Measurements from ENCODE around the gene ANAPC15. TPM values are rescaled to one million over a fixed set of nuclear protein-coding genes. Genes with fewer than 3 reads are reported as not detected.
A peak's percentile ranks its signal among the peaks of the same experiment; 100 is the strongest.

The ANAPC15 gene
- total and polyA plus RNA-seq, 9 of the 15 experiments (the other 6 are each of a cell fraction or from before 2014, with no cell fraction given): 53.0 to 254 (median 75.7) TPM

GRCh38 chr11:72080326-72081183 lies 31.9 kb downstream of the ANAPC15 start, which contains the start of the genes LRRC51 and NUMA1 (continued):
- TF ChIP-seq MEIS2 (IDR thresholded peaks at IDR 0.05; ENCODE audit: partially characterized antibody): peak; percentile 58
- no peak for TF ChIP-seq WHSC1 (IDR thresholded peaks at IDR 0.05; ENCODE audit: low read length)
- no peak for TF ChIP-seq STAT5B (CRISPR knock-in tag; IDR thresholded peaks at IDR 0.05)
- TF ChIP-seq MYC (IDR thresholded peaks at IDR 0.05; ENCODE audit: low read depth, low read length): peak; percentile 73
- TF ChIP-seq MYC (CRISPR knock-in tag; IDR thresholded peaks at IDR 0.05; ENCODE audit: borderline replicate concordance, low read depth): no peak
- peak; percentile 98 for TF ChIP-seq ELF1 (tag; IDR thresholded peaks at IDR 0.05)
- no peak for TF ChIP-seq RHOXF2B (CRISPR knock-in tag; conservative IDR thresholded peaks at IDR 0.05)
- TF ChIP-seq, protein P1, sequence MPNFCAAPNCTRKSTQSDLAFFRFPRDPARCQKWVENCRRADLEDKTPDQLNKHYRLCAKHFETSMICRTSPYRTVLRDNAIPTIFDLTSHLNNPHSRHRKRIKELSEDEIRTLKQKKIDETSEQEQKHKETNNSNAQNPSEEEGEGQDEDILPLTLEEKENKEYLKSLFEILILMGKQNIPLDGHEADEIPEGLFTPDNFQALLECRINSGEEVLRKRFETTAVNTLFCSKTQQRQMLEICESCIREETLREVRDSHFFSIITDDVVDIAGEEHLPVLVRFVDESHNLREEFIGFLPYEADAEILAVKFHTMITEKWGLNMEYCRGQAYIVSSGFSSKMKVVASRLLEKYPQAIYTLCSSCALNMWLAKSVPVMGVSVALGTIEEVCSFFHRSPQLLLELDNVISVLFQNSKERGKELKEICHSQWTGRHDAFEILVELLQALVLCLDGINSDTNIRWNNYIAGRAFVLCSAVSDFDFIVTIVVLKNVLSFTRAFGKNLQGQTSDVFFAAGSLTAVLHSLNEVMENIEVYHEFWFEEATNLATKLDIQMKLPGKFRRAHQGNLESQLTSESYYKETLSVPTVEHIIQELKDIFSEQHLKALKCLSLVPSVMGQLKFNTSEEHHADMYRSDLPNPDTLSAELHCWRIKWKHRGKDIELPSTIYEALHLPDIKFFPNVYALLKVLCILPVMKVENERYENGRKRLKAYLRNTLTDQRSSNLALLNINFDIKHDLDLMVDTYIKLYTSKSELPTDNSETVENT (CRISPR knock-in tag; IDR thresholded peaks at IDR 0.05): peak; percentile 38; the same call in 1 of the 2 replicates
- no peak for TF ChIP-seq CBX8 (IDR thresholded peaks at IDR 0.05; ENCODE audit: borderline replicate concordance, extremely low read depth, low read depth, low read length, poor library complexity, severe bottlenecking)
- TF ChIP-seq FOS (IDR thresholded peaks at IDR 0.05; ENCODE audit: extremely low read depth, insufficient read length): peak; percentile 21
- TF ChIP-seq ZFX (CRISPR knock-in tag; IDR thresholded peaks at IDR 0.05): peak; percentile 89
- peak in 1 of 2 experiments; percentile 36; a peak in 1 of 4 replicates for TF ChIP-seq TRIM24 (IDR thresholded peaks at IDR 0.05)
- peak; percentile 82 for TF ChIP-seq TBP (optimal IDR thresholded peaks at IDR 0.05; ENCODE audit: low read depth, low read length)
- no peak for TF ChIP-seq NCOA6 (IDR thresholded peaks at IDR 0.05)
- peak; percentile 25 for TF ChIP-seq E2F3 (CRISPR knock-in tag; IDR thresholded peaks at IDR 0.05)
- TF ChIP-seq, protein P2, sequence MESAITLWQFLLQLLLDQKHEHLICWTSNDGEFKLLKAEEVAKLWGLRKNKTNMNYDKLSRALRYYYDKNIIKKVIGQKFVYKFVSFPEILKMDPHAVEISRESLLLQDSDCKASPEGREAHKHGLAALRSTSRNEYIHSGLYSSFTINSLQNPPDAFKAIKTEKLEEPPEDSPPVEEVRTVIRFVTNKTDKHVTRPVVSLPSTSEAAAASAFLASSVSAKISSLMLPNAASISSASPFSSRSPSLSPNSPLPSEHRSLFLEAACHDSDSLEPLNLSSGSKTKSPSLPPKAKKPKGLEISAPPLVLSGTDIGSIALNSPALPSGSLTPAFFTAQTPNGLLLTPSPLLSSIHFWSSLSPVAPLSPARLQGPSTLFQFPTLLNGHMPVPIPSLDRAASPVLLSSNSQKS (CRISPR knock-in tag; IDR thresholded peaks at IDR 0.05): no peak
- no peak for TF ChIP-seq LARP7 (IDR thresholded peaks at IDR 0.05)
- no peak for TF ChIP-seq ZNF224 (CRISPR knock-in tag; IDR thresholded peaks at IDR 0.05)
- TF ChIP-seq SUPT5H (IDR thresholded peaks at IDR 0.05): peak; percentile 91
- no peak for TF ChIP-seq RUNX1 (IDR thresholded peaks at IDR 0.05; ENCODE audit: low read depth)
- no peak for TF ChIP-seq ZNF583 (CRISPR knock-in tag; IDR thresholded peaks at IDR 0.05)
- TF ChIP-seq SMARCA4 (IDR thresholded peaks at IDR 0.05): no peak
- TF ChIP-seq ZEB2 (IDR thresholded peaks at IDR 0.05): no peak
- no peak for TF ChIP-seq NR3C1 (CRISPR knock-in tag; IDR thresholded peaks at IDR 0.05)
- no peak for TF ChIP-seq DIDO1 (tag; IDR thresholded peaks at IDR 0.05; ENCODE audit: low read depth)
- TF ChIP-seq NFRKB (IDR thresholded peaks at IDR 0.05; ENCODE audit: low read depth): 0 out of 2 replicates have a peak, but pooled peaks have one; percentile 46
- no peak; the same call in 1 of the 2 replicates for TF ChIP-seq ZC3H11A (IDR thresholded peaks at IDR 0.05; ENCODE audit: low read depth, low read length)
- no peak for TF ChIP-seq FOXA1 (IDR thresholded peaks at IDR 0.05; ENCODE audit: borderline replicate concordance)
- peak; percentile 97 for TF ChIP-seq BMI1 (IDR thresholded peaks at IDR 0.05; ENCODE audit: low read length)
- peak; percentile 57 for TF ChIP-seq RBBP5 (IDR thresholded peaks at IDR 0.05; ENCODE audit: borderline replicate concordance, insufficient read depth, low read length, poor library complexity, severe bottlenecking)
